ENCODE measurements around the gene LKAAEAR1.

The LKAAEAR1 gene

DNA sequence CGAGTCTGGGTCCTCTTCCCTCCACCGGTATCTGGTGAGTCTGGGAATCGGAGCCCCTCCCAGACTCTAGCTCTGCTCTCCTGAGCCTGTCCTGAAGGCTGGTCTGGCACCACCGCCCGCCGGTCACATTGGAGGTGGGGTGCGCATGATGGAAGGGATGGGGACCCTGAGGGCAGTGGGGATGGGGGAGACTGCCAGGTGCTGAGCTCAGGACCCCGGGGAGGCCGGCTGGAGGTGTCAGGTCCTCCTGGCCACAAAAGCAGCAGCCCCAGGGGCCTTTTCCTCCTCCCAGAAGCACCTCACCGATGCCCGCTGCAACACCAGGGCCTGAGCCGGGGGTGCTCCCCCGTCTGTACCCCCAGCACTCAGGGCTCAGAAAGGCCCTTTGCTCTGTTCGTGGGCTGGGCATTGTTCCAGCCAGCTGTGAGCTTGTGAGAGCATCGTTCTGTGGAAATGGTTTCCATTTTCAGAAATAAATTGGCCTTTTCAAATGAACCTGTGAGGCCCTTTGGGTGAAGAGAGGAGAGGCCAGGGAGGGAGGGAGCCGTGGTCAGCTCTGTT lies 25.7 kb upstream of the LKAAEAR1 start:
- TF ChIP-seq, protein P1, sequence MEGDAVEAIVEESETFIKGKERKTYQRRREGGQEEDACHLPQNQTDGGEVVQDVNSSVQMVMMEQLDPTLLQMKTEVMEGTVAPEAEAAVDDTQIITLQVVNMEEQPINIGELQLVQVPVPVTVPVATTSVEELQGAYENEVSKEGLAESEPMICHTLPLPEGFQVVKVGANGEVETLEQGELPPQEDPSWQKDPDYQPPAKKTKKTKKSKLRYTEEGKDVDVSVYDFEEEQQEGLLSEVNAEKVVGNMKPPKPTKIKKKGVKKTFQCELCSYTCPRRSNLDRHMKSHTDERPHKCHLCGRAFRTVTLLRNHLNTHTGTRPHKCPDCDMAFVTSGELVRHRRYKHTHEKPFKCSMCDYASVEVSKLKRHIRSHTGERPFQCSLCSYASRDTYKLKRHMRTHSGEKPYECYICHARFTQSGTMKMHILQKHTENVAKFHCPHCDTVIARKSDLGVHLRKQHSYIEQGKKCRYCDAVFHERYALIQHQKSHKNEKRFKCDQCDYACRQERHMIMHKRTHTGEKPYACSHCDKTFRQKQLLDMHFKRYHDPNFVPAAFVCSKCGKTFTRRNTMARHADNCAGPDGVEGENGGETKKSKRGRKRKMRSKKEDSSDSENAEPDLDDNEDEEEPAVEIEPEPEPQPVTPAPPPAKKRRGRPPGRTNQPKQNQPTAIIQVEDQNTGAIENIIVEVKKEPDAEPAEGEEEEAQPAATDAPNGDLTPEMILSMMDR (conservative IDR thresholded peaks at IDR 0.05; ENCODE audit: control insufficient read depth, insufficient read depth, low read depth, low read length) = no peak
- no peak overlapping the region for H3K4me3 ChIP-seq (ENCODE audit: control insufficient read depth, low read depth, low read length)
- no peak for DNase-seq (ENCODE audit: low read depth)

DNA sequence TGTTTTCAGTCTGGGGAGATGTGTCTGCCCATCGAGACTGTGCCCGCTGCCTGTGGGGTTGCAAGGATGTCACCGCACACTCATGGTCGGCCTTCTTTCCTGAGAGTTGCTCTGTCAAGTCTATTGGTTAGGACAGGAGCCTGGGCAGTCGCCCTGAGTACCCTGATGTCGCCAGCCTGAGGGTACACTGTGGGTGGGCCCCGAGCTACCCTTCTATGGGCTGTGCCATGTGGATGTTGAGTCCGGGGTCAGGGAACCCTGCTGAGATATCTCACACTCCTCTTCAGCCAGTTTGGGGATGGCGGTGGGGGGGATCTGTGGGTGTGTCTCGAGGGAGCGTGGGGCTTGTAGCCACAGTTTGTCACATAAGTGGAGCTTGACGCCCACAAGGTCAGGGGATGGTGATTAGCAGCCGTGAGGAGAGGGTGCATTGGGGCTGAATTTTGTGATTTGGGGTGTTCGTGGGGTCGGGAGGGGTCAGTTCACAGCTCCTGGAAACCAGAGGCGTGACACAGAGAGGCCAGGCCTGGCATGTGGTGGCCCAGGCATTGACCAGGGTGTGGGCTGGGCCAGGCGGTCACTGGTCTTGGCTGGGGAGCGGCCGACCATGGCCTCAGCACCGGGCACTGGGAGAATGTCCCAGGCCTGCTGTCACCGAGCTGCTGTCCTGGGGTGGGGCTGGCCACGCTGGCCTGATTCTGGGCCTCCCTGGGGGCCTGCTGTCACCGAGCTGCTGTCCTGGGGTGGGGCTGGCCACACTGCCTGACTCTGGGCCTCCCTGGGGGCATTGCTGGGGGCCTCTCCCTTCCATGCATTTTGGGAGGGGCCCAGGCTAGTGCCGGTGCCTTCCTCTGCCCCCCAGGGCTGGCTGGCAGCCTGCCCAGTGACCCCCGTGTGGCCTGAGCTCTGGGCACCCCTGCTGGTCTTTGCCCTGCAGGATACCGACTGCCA lies 24.8 kb upstream of the LKAAEAR1 start:
- TF ChIP-seq, protein P1 (conservative IDR thresholded peaks at IDR 0.05; ENCODE audit: control insufficient read depth, insufficient read depth, low read depth, low read length) = no peak
- DNase-seq (ENCODE audit: low read depth) = no peak
- H3K4me3 ChIP-seq (ENCODE audit: control insufficient read depth, low read depth, low read length) = no peak overlapping the region

DNA sequence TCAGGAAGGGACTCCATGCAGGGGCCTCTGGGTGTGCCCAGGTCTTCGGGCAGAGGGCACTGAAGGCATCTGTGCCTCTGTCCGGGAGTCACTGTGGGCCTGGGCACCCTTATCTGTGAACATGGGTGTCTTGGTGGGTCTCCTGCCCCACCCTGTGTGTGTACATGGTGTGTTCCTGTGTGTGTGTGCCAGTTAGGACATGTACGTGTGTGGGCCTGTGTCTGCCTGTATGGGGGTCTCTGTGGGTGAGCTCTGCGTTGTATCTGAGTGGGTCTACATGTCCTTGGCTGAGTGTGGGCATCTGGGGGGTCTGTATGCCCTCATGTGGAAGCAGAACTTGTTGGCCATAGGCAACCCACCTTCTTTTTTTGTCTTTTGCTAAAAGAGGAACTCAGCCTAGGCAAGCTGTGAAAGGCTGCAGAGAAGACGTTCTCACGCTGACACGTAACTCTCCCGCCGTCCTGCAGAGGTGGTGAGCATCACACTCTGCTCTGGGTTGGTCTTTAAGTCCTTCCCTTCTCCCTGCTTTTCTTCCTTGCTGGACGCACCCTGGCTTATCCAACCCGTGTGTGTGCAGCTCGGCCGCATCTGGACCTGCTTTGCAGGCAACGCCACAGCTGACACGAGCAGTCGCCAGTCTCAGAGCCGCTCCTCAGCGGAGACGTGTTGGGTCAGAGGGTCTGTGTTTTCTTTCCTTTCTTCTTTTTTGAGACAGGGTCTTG lies 23.7 kb upstream of the LKAAEAR1 start:
- DNase-seq (ENCODE audit: low read depth) = no peak
- TF ChIP-seq, protein P1 (conservative IDR thresholded peaks at IDR 0.05; ENCODE audit: control insufficient read depth, insufficient read depth, low read depth, low read length) = no peak
- H3K4me3 ChIP-seq (ENCODE audit: control insufficient read depth, low read depth, low read length) = no peak overlapping the region

DNA sequence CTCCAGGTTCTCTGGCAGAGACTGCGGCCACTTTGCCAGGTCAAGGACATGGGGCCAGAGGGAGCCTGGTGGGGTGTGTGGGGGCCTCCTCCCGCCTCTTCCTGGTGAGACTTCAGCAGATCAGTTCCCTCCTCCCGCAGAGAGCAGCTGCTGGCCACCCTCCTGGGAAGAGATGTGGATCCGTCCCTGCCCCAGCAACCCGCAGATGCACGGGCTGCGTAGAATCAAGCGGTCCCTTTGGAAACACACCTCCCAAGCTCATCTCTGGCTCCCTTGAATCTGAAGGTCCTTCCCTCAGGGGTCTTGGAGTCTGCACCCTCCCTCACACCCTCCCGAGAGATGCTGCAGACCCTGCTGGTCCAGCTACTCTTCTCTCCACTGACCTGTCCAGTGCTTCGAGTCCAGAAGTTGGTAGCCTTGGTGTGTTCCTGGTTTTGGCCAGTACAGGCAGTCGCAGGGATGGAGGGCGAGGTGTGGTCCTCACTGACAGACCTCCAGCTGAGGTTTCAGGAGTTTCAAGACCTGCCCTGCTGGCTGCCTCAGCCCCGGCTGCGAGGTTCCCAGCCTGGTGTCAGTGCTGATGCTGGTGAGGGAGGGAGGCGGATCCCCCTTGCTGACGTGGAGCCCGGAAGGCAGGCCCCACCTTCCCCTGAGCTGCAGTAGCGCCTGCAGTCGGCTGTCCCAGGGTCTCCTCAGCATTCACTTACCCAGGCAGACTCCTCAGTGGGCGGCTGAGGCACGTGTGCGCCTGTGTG lies 23.0 kb upstream of the LKAAEAR1 start, which contains the start of gene NPBWR2:
TSS of gene NPBWR2 (minus strand) at position 585 of the 755 bp plus-strand sequence. CDS start 734 bp downstream, outside the sequence.
- DNase-seq (ENCODE audit: low read depth) = no peak
- TF ChIP-seq, protein P1 (conservative IDR thresholded peaks at IDR 0.05; ENCODE audit: control insufficient read depth, insufficient read depth, low read depth, low read length) = no peak

DNA sequence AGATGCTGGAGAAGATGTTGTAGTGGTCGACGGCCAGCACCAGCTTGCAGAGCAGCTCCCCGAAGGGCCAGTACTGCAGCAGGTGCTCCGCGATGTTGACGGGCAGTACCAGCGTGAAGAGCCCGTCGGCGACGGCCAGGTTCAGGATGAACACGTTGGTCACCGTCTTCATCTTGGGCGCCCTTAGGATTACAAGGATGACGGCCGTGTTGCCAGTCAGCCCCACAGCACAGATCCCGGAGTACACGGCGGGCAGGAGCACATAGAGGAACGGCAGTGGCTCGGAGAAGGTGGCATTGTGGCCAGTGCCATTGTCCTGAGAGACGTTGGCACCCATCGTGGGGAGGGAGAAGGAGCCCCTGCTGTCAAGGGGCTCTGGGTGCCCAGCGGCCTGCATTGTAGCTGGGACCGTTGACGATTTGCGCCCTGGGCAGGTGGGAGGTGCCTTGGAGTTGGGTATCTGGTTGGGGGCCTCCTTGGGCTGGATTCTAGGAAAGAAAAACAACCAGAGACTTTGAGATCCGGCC lies 22.3 kb upstream of the LKAAEAR1 start:
- no peak for DNase-seq (ENCODE audit: low read depth)
- H3K4me3 ChIP-seq (ENCODE audit: control insufficient read depth, low read depth, low read length) = no peak overlapping the region
- TF ChIP-seq, protein P1 (conservative IDR thresholded peaks at IDR 0.05; ENCODE audit: control insufficient read depth, insufficient read depth, low read depth, low read length) = no peak

More for the DNA sequence above, 23.0 kb upstream of the LKAAEAR1 start, which contains the start of gene NPBWR2:
- no peak within 1 kb of the TSS for H3K4me3 ChIP-seq (ENCODE audit: control insufficient read depth, low read depth, low read length)
